ENCODE data around the gene TMEM254.
A peak's percentile ranks its signal among the peaks of the same experiment; 100 is the strongest.
"Not testable (repeated sequence)": the region's sequence is repeated elsewhere in the genome, so short reads cannot be mapped to it uniquely, and the experiment has no call there.

Gene TMEM254, protein sequence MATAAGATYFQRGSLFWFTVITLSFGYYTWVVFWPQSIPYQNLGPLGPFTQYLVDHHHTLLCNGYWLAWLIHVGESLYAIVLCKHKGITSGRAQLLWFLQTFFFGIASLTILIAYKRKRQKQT

DNA sequence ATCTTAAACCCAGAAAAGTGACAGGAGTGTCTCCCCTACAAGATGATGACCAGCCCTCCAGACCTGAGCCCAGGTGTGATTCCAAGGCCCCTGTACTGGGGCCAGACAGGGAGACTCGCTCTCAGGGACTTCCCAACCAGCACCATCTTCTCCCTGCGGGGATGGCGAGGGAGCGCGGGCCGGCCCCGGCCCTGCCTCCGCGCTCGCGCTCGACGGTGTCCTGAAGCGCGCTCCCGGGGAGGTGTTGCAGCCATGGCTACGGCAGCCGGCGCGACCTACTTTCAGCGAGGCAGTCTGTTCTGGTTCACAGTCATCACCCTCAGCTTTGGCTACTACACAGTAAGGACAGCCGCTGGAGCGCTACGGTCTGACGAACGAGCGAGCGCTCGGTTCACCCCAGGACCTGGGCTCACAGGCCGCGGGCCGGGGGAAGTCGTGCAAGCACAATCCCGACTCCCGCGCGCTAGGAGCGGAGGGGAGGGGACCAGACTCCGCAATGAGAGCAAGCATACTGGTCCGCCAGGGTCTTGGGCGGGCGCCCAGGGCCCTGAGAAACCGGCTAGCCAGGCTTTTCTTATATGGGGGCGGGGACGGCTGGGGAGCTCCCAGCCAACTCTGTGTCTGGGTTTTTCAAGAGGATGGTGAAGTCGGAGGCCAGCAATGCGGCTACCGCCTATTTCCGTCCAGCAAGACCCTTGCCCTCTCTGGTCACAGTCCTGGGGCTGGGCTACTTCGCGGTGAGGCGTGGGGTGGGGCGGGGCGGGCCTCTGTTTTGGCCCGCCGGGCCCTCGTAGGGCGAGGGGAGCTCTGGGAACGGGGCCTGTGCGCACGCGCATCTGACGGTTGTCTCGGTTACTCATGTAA is at the start of gene TMEM254:
Gene TMEM254, plus strand, starts transcription at position 218 of the 864 bp plus-strand sequence. Its CDS starts 35 bp downstream, at position 253.
- Histone ChIP-seq H3K27ac (ENCODE audit: low read length) (peak within 1 kb of the TSS; percentile 84), H3K36me3 (ENCODE audit: control insufficient read depth, low read depth, low read length) (peaks cover 6% of the 10 kb centered on the region), H3K9me3 (ENCODE audit: control insufficient read depth, low read depth, low read length) (no peaks in the 10 kb centered on the region), H3K9ac (ENCODE audit: low read length) (peak within 1 kb of the TSS; percentile 90), H3K4me3 (ENCODE audit: low read length) (peak within 1 kb of the TSS; percentile 92), H3K27me3 (ENCODE audit: control insufficient read depth, insufficient read depth, low read length) (no peaks in the 10 kb centered on the region), H3K4me1 (ENCODE audit: control insufficient read depth, low read depth, low read length) (peaks cover 5% of the 10 kb centered on the region)

DNA sequence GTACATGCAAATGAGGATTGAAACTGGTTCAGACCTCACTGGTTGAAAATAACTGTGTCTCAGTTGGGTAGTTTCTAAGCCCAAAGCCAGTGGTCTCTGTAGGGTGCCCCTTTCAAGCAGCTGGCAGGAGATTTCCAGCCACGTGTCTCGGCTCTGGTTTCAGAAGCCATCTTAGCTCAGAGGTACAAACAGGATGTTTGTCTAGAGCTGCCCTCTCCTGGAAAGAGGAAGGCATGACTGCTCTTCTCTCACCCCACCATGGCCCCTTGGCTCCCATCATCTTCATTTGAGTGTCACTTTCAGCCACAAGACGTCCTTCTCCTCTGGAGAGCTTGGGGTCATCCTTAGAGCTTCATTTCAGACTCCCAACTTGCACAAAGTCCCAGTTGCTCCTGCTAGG is 49.3 kb upstream of the TMEM254 start:
- not testable (repeated sequence) for H3K9ac ChIP-seq (ENCODE audit: low read length); H3K4me1 ChIP-seq (ENCODE audit: control insufficient read depth, low read depth, low read length); H3K36me3 ChIP-seq (ENCODE audit: control insufficient read depth, low read depth, low read length); H3K27me3 ChIP-seq (ENCODE audit: control insufficient read depth, insufficient read depth, low read length); H3K4me3 ChIP-seq (ENCODE audit: low read length); H3K27ac ChIP-seq (ENCODE audit: low read length); H3K9me3 ChIP-seq (ENCODE audit: control insufficient read depth, low read depth, low read length)

DNA sequence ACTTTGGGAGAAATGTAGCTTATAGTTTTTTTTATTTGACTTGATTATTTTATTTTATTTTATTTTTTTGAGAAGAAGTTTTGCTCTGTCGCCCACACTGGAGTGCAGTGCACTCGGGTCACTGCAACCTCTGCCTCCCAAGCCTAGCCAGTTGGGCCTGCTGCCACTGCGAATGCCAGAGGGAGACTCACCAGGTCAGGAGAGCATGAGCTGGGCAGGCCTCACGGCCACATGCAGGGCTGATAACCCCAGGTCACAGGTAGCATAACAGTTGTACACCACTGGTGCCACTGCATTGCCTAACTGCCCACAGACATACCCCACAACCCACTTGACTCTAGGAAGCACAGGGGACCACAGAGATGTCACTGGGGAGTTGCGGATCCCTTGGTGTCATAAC is 48.6 kb upstream of the TMEM254 start:
- H3K27ac ChIP-seq (ENCODE audit: low read length); H3K27me3 ChIP-seq (ENCODE audit: control insufficient read depth, insufficient read depth, low read length); H3K36me3 ChIP-seq (ENCODE audit: control insufficient read depth, low read depth, low read length): not testable (repeated sequence)

DNA sequence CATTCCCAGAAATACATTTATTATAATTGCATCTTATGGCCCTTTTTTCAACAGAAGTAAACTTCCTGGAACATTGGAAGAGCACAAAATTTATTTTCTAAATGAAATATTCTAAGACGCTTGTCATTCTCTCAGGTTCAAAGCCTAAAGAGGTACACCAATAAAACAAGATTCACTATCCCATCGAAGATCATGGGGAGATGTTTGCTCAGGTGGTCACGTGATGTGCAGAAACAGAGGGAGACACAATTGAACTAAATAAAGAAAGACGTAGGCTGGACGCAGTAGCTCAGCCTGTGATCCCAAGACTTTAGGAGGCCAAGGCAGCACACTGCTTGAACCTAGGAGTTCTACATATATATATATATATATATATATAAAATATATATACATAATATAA is 46.0 kb upstream of the TMEM254 start:
- Histone ChIP-seq H3K9me3 (ENCODE audit: control insufficient read depth, low read depth, low read length) (no peaks in the 10 kb centered on the region), H3K27ac (ENCODE audit: low read length) (no peak overlapping the region), H3K4me3 (ENCODE audit: low read length) (no peak overlapping the region), H3K4me1 (ENCODE audit: control insufficient read depth, low read depth, low read length) (no peaks in the 10 kb centered on the region), H3K27me3 (ENCODE audit: control insufficient read depth, insufficient read depth, low read length) (no peaks in the 10 kb centered on the region), H3K36me3 (ENCODE audit: control insufficient read depth, low read depth, low read length) (no peaks in the 10 kb centered on the region), H3K9ac (ENCODE audit: low read length) (no peak overlapping the region)

More for the DNA sequence above, 48.6 kb upstream of the TMEM254 start:
- not testable (repeated sequence) for H3K4me3 ChIP-seq (ENCODE audit: low read length); H3K9ac ChIP-seq (ENCODE audit: low read length); H3K4me1 ChIP-seq (ENCODE audit: control insufficient read depth, low read depth, low read length); H3K9me3 ChIP-seq (ENCODE audit: control insufficient read depth, low read depth, low read length)

DNA sequence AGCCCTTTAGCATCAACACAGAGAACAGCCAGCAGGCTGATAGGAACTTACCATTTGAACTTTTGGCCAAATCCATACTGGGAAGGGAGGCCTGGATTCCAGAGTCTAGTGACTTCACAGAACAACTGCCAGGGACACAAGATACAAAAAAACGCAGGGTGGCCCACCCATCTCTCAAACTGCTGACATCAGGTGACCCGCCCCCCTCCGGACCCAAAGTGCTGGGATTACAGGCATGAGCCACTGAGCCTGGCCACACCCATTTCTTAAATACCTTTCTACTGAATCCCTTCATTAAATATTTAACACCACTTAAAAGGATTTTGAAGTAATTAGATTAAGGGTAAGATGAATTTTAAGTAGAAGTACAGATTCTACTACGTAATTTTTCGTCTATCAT is 43.7 kb upstream of the TMEM254 start:
- H3K9me3 ChIP-seq (ENCODE audit: control insufficient read depth, low read depth, low read length); H3K27me3 ChIP-seq (ENCODE audit: control insufficient read depth, insufficient read depth, low read length); H3K4me1 ChIP-seq (ENCODE audit: control insufficient read depth, low read depth, low read length); H3K27ac ChIP-seq (ENCODE audit: low read length); H3K36me3 ChIP-seq (ENCODE audit: control insufficient read depth, low read depth, low read length); H3K4me3 ChIP-seq (ENCODE audit: low read length); H3K9ac ChIP-seq (ENCODE audit: low read length): not testable (repeated sequence)

DNA sequence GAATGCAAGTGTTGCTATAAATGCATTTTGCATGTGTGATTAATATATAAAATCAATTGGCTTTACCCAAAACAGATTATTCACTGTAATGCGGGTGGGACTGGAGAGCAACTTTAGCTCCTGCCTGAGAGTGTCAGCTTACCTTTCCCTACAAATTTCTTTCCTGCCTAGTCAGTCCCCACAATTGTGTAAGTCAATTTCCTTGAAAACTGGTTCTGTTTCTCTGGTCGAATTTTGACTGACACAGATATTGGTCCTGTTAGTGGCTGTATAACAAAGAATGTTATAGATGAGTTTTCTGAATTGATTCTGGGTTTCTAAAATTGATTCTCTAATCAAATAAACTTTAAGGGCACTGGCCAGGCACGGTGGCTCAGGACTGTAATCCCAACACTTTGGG is 43.0 kb upstream of the TMEM254 start:
- not testable (repeated sequence) for H3K9me3 ChIP-seq (ENCODE audit: control insufficient read depth, low read depth, low read length); H3K27ac ChIP-seq (ENCODE audit: low read length); H3K4me1 ChIP-seq (ENCODE audit: control insufficient read depth, low read depth, low read length); H3K4me3 ChIP-seq (ENCODE audit: low read length); H3K9ac ChIP-seq (ENCODE audit: low read length); H3K27me3 ChIP-seq (ENCODE audit: control insufficient read depth, insufficient read depth, low read length); H3K36me3 ChIP-seq (ENCODE audit: control insufficient read depth, low read depth, low read length)

DNA sequence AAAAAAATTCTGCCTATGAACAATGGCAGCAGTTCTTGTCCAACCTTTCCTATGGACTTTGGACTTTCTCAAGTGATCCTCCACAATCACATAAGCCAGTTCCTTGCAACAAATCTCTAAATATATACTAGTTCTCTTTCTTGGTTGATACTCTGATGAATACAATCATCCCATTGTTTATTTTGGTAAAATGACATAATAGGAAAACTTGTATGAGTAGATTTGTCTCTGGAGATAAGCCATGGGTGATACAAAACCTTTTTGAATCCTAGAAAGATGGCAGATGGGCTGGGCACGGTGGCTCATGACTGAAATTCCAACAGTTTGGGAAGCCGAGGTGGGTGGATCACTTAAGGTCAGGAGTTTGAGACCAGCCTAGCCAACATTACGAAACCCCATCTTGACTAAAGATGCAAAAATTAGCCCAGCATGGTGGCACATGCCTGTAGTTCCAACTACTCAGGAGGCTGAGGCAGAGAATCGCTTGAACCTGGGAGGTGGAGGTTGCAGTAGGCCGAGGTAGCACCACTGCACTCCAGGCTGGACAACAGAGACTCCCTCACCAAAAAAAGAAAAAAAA is 41.5 kb upstream of the TMEM254 start:
- not testable (repeated sequence) for H3K9me3 ChIP-seq (ENCODE audit: control insufficient read depth, low read depth, low read length); H3K4me3 ChIP-seq (ENCODE audit: low read length); H3K36me3 ChIP-seq (ENCODE audit: control insufficient read depth, low read depth, low read length); H3K4me1 ChIP-seq (ENCODE audit: control insufficient read depth, low read depth, low read length); H3K27me3 ChIP-seq (ENCODE audit: control insufficient read depth, insufficient read depth, low read length); H3K9ac ChIP-seq (ENCODE audit: low read length); H3K27ac ChIP-seq (ENCODE audit: low read length)

DNA sequence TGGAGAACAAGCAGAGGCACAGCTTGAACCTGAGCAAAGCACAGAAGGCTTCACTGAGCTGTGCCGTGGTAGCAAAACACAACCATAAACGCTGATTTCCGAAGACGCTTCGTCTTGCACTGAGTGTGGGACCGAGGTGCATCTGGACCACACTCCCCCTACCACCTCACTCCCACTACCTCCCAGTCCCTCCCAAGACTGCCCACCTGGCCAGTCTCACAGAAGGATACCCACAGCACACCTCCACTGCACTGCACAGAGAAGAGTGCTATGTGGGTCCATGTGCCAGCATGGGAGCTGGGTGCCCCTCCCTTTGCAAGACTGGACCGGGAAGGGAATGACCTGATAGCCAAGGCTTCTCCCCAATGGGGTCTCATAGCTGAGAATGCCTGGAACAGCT is 40.2 kb upstream of the TMEM254 start:
- H3K9me3 ChIP-seq (ENCODE audit: control insufficient read depth, low read depth, low read length); H3K4me1 ChIP-seq (ENCODE audit: control insufficient read depth, low read depth, low read length); H3K36me3 ChIP-seq (ENCODE audit: control insufficient read depth, low read depth, low read length); H3K9ac ChIP-seq (ENCODE audit: low read length); H3K27me3 ChIP-seq (ENCODE audit: control insufficient read depth, insufficient read depth, low read length); H3K4me3 ChIP-seq (ENCODE audit: low read length); H3K27ac ChIP-seq (ENCODE audit: low read length): not testable (repeated sequence)

DNA sequence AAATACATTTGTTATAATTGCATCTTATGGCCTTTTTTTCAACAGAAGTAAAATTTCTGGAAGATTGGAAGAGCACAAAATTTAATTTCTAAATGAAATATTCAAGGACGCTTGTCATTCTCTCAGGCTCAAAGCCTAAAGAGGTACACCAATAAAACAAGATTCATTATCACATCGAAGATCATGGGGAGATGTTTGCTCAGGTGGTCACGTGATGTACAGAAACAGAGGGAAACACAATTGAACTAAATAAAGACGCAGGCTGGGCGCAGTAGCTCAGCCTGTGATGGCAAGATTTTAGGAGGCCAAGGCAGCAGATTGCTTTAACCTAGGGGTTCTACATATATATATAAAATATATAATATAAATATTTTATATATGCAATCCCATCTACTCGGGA is 37.3 kb upstream of the TMEM254 start:
- Histone ChIP-seq H3K27me3 (ENCODE audit: control insufficient read depth, insufficient read depth, low read length) (no peaks in the 10 kb centered on the region), H3K4me3 (ENCODE audit: low read length) (no peak overlapping the region), H3K9ac (ENCODE audit: low read length) (no peak overlapping the region), H3K4me1 (ENCODE audit: control insufficient read depth, low read depth, low read length) (no peaks in the 10 kb centered on the region), H3K27ac (ENCODE audit: low read length) (no peak overlapping the region), H3K9me3 (ENCODE audit: control insufficient read depth, low read depth, low read length) (no peaks in the 10 kb centered on the region), H3K36me3 (ENCODE audit: control insufficient read depth, low read depth, low read length) (no peaks in the 10 kb centered on the region)

DNA sequence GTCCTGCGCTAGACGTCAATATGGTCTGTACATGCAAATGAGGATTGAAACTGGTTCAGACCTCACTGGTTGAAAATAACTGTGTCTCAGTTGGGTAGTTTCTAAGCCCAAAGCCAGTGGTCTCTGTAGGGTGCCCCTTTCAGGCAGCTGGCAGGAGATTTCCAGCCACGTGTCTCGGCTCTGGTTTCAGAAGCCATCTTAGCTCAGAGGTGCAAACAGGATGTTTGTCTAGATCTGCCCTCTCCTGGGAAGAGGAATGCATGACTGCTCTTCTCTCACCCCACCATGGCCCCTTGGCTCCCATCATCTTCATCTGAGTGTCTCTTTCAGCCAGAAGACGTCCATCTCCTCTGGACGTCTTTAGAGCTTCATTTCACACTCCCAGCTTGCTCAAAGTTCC is 33.5 kb upstream of the TMEM254 start:
- H3K36me3 ChIP-seq (ENCODE audit: control insufficient read depth, low read depth, low read length); H3K9me3 ChIP-seq (ENCODE audit: control insufficient read depth, low read depth, low read length); H3K27ac ChIP-seq (ENCODE audit: low read length); H3K4me3 ChIP-seq (ENCODE audit: low read length); H3K27me3 ChIP-seq (ENCODE audit: control insufficient read depth, insufficient read depth, low read length); H3K9ac ChIP-seq (ENCODE audit: low read length); H3K4me1 ChIP-seq (ENCODE audit: control insufficient read depth, low read depth, low read length): not testable (repeated sequence)

DNA sequence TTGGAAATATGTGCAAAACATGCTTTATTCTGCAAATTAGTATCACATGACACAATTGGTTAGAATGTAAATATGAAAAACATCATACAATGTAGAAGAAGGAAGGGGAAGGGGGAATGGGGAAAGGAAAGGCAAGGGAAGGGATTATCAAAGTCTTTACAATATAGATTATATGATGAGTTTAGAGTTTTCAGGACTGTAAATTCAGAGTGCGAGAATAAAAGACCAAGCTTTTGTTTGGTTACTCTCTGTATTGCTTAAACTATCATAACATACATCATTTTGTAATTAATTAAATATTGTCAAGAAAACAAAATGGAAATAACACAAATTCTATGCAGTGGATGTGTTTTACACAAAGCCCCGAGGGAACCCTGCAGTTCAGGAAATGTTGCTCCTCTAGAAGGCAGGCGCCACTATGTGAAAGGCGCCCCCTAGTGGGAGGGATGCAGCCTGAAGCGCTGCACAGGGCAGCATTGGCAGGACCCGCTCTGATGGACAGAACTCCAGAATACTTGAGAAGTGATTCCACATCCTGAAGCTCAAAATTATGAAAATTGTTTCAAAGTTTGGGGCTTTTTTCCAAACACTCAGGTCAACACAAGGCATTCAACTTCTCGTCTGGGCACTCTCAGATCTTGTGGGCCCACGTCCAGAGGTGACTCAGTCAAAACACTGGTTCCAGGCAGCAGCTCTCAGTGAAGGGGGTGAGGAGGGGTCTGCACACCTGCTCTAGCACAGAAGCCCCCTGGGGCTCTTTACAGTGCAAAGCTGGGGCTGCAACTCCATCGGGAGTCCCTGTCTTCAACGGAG is 31.6 kb upstream of the TMEM254 start:
- H3K27ac ChIP-seq (ENCODE audit: low read length), result no peak overlapping the region
- H3K4me3 ChIP-seq (ENCODE audit: low read length), result no peak overlapping the region
- H3K9me3 ChIP-seq (ENCODE audit: control insufficient read depth, low read depth, low read length), result no peaks in the 10 kb centered on the region
- H3K36me3 ChIP-seq (ENCODE audit: control insufficient read depth, low read depth, low read length), result no peaks in the 10 kb centered on the region
- no peak overlapping the region for H3K9ac ChIP-seq (ENCODE audit: low read length)
- H3K27me3 ChIP-seq (ENCODE audit: control insufficient read depth, insufficient read depth, low read length), result no peaks in the 10 kb centered on the region
- H3K4me1 ChIP-seq (ENCODE audit: control insufficient read depth, low read depth, low read length), result no peaks in the 10 kb centered on the region

Data from iPS-18a (cell line).